Transverse colon (tissue), 4 donors: ENCODE data around the gene TACO1. TPM values are rescaled to one million over a fixed set of nuclear protein-coding genes. Genes with fewer than 3 reads are reported as not detected.

ENCODE experiments used
- DNase-seq: peaks from one replicate; pipeline ENCODE4 v3.0.0-alpha.2; 2019
- H3K27ac ChIP-seq, 4 donors: fragments of 200-600 bp; sonication (generic); 2 replicates each; pipeline ENCODE4 v1.5.1; 2016 to 2018; ENCODE audit warnings: inconsistent platforms in 4 of 4
- H3K27me3 ChIP-seq: fragments of 200-600 bp; sonication (generic); 2 replicates; pipeline ENCODE4 v1.5.1; 2017; ENCODE audit warnings: inconsistent platforms
- H3K36me3 ChIP-seq, 4 donors: fragments of 200-600 bp; sonication (generic); 2 replicates each; pipeline ENCODE4 v1.5.1; 2017 to 2019; ENCODE audit warnings: inconsistent platforms in 4 of 4
- H3K4me1 ChIP-seq, 4 donors: fragments of 200-600 bp; sonication (generic); 2 replicates each; pipeline ENCODE4 v1.5.1; 2017 to 2020; ENCODE audit warnings: inconsistent platforms in 4 of 4
- H3K4me3 ChIP-seq, 4 donors: fragments of 200-600 bp; sonication (generic); 1 replicate in 1 of 4; 2 replicates in 3 of 4; pipeline versions ENCODE4 v1.5.1 to v1.6.1; 2017 to 2019; ENCODE audit warnings: inconsistent platforms in 4 of 4
- H3K9me3 ChIP-seq, 2 donors: fragments of 200-600 bp; sonication (generic); 2 replicates each; pipeline ENCODE4 v1.5.1; 2017 to 2019; ENCODE audit warnings: inconsistent platforms in 2 of 2
- CTCF ChIP-seq, 5 experiments: fragments of 200-600 bp in 3 of 5; fragments of 450-650 bp in 2 of 5; sonication (generic) in 3 of 5; IDR thresholded peaks; 1 replicate in 2 of 5; 2 replicates in 3 of 5; pipeline ENCODE4 v1.5.1; 2016 to 2017; ENCODE audit warnings: antibody characterized with exemption in 5 of 5, inconsistent platforms in 3 of 5, mild to moderate bottlenecking in 2 of 5, moderate library complexity in 1 of 5
- EP300 ChIP-seq: sonication (generic); formaldehyde crosslinking; IDR thresholded peaks from one replicate; pipeline ENCODE4 v1.6.1; 2017; ENCODE audit warnings: antibody characterized with exemption, low read depth
- POLR2A ChIP-seq: fragments of 450-650 bp; IDR thresholded peaks from one replicate; pipeline ENCODE4 v1.6.1; 2016; ENCODE audit warnings: antibody characterized with exemption, mild to moderate bottlenecking, moderate library complexity
- POLR2AphosphoS5 ChIP-seq, 3 donors: sonication (generic); formaldehyde crosslinking; IDR thresholded peaks; one replicate each; pipeline ENCODE4 v1.6.1; 2016; ENCODE audit warnings: antibody characterized with exemption in 3 of 3
- WGBS, 2 donors: methylation state at CpG; one replicate each; pipeline ENCODE4 v1.1.5; 2018; ENCODE audit warnings: low coverage in 1 of 2; 5-methylcytosine and 5-hydroxymethylcytosine counted together
- in situ Hi-C, 4 donors: fragments of 200-750 bp; cut with MboI; loops; one replicate each; pipeline versions ENCODE4 v1.15.0 to v1.15.1; 2017; ENCODE audit warnings: low sequenced_read_pairs in 3 of 4, low pct_ligation_motif_present in 1 of 4, low pct_unique_long_range_greater_than_20kb in 1 of 4
- intact Hi-C: fragments of 100-400 bp; cut with DNase I; formaldehyde crosslinking; loops from one replicate; pipeline ENCODE4 v1.15.1; 2023; ENCODE audit warnings: low total_unique reads
- total RNA-seq, 4 donors: library from RNA; depleted of rRNA; stranded (reverse); fragments of >200 nt; gene quantifications; one replicate each; pipeline ENCODE4 v1.1.0, GENCODE V29; 2016

The TACO1 gene
- total RNA-seq, 4 donors from 2014 or later, result 4.6 to 79.7 (median 28.3) TPM

GRCh38 chr17:63609816-63610573 is 9.3 kb downstream of the TACO1 start:
- DNase-seq, result no peak
- Histone ChIP-seq H3K36me3 (peaks cover 0 to 38% (median 19%) of the 10 kb centered on the region in 4 donors), H3K4me3 (no peak overlapping the region), H3K27me3 (no peaks in the 10 kb centered on the region), H3K9me3 (no peaks in the 10 kb centered on the region), H3K4me1 (no peaks in the 10 kb centered on the region), H3K27ac (no peak overlapping the region)
- TF ChIP-seq POLR2AphosphoS5 (IDR thresholded peaks at IDR 0.05) (no peak), POLR2A (no peak), CTCF (IDR thresholded peaks at IDR 0.05) (no peak), EP300 (no peak)
- intact Hi-C loops (loop anchor here (1.0 to 5.0 kb wide), 2 partner anchors 14 to 183 kb away; no protein-coding TSS in a partner anchor), in situ Hi-C loops (loop anchor here (5.0 to 10.0 kb wide), 4 partner anchors 55 to 188 kb away; partner anchors contain the start of gene DCAF7 (in 1 of the 4))
- 70 to 90% methylated on average over 5 to 6 of the region's 6 CpGs for WGBS, 2 donors

- in situ Hi-C loops (loop anchor here (5.0 to 10.0 kb wide), 4 partner anchors 56 to 189 kb away; partner anchors contain the start of gene DCAF7 (in 1 of the 4)), intact Hi-C loops (loop anchor here (1.0 to 5.0 kb wide), 2 partner anchors 15 to 184 kb away; no protein-coding TSS in a partner anchor)
- 92% methylated on average over 10 of the region's 10 CpGs; no CpG with 5 or more reads in 1 of the 2 donors for WGBS, 2 donors
- no peaks in the 10 kb centered on the region for H3K4me1 ChIP-seq
- TF ChIP-seq POLR2AphosphoS5 (IDR thresholded peaks at IDR 0.05) (no peak), EP300 (no peak), POLR2A (no peak), CTCF (IDR thresholded peaks at IDR 0.05) (no peak)
- H3K36me3 ChIP-seq, result peaks cover 0 to 31% (median 15%) of the 10 kb centered on the region in 4 donors
- H3K27ac ChIP-seq, result no peak overlapping the region
- no peaks in the 10 kb centered on the region for H3K9me3 ChIP-seq
- no peaks in the 10 kb centered on the region for H3K27me3 ChIP-seq
- H3K4me3 ChIP-seq, result no peak overlapping the region
- no peak for DNase-seq
These were observed 10.2 kb downstream of the TACO1 start for GRCh38 chr17:63610854-63611253.

GRCh38 chr17:63611354-63611753 is 10.7 kb downstream of the TACO1 start:
- TF ChIP-seq POLR2AphosphoS5 (IDR thresholded peaks at IDR 0.05) (no peak), EP300 (no peak), POLR2A (no peak), CTCF (IDR thresholded peaks at IDR 0.05) (no peak)
- intact Hi-C loops (loop anchor here (5.0 kb wide), 1 partner anchor 184 kb away; no protein-coding TSS in a partner anchor), in situ Hi-C loops (loop anchor here (5.0 to 10.0 kb wide), 4 partner anchors 57 to 189 kb away; partner anchors contain the start of gene DCAF7 (in 1 of the 4))
- H3K4me1 ChIP-seq, result no peaks in the 10 kb centered on the region
- H3K27ac ChIP-seq, result no peak overlapping the region
- H3K9me3 ChIP-seq, result no peaks in the 10 kb centered on the region
- H3K4me3 ChIP-seq, result no peak overlapping the region
- H3K27me3 ChIP-seq, result no peaks in the 10 kb centered on the region
- 58 to 85% methylated on average over 2 to 3 of the region's 3 CpGs for WGBS, 2 donors
- no peak for DNase-seq
- H3K36me3 ChIP-seq, result peaks cover 0 to 26% (median 12%) of the 10 kb centered on the region in 4 donors

GRCh38 chr17:63613663-63614062 is 13.0 kb downstream of the TACO1 start:
- H3K9me3 ChIP-seq, result no peaks in the 10 kb centered on the region
- H3K27ac ChIP-seq, result no peak overlapping the region
- in situ Hi-C loops (loop anchor here (5.0 to 10.0 kb wide), 4 partner anchors 59 to 191 kb away; partner anchors contain the start of gene DCAF7 (in 1 of the 4)), intact Hi-C loops (loop anchor here (5.0 kb wide), 1 partner anchor 186 kb away; no protein-coding TSS in a partner anchor)
- DNase-seq, result no peak
- H3K27me3 ChIP-seq, result no peaks in the 10 kb centered on the region
- TF ChIP-seq POLR2A (no peak), POLR2AphosphoS5 (IDR thresholded peaks at IDR 0.05) (no peak), EP300 (no peak), CTCF (IDR thresholded peaks at IDR 0.05) (no peak)
- H3K4me1 ChIP-seq, result no peaks in the 10 kb centered on the region
- WGBS, 2 donors, result 71 to 92% methylated on average over 1 to 2 of the region's 2 CpGs
- H3K36me3 ChIP-seq, result peaks cover 0 to 8% (median 4%) of the 10 kb centered on the region in 4 donors
- H3K4me3 ChIP-seq, result no peak overlapping the region
